T-helper 1 cell (primary cell): Measurements from ENCODE around the gene WDR27.
"Not testable (repeated sequence)": the region's sequence is repeated elsewhere in the genome, so short reads cannot be mapped to it uniquely, and the experiment has no call there.

ENCODE experiments used
- DNase-seq, 5 donors: peaks; one replicate each; pipeline ENCODE4 v3.0.0-alpha.2; 2012 to 2020

WDR27 gene

DNA sequence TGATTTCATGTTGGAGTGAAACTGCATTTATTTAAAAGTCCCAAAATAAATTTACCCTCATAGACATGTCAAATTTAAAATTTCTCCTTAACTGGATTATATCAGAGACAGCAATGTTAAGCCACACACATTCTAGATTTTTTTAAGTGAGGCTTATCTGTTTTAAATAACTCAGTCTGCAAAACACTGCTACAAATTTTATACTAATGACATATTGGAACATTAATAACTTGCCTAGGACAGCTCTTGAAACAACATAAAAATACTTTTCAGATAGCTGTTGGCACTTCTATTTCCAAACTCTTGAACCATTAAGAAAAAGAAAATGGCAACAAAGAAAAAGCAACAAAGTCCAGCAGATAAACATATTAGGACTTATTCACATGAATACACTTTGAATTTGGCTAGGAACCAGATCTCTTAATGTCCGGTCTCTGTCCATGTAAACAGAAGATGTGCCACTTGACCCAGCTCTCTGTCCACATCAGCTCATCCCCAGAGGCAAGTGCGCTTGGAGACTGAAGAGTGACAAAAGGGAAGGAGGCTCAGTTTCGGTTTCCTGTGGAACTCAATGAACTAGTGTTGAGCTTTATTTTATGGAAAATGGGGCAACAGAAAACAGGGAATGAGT, 228.9 kb downstream of the WDR27 start:
- no peak for DNase-seq

- no peak for DNase-seq
These were observed 231.0 kb downstream of the WDR27 start for GRCh38 chr6:169470790-169471189.

DNA sequence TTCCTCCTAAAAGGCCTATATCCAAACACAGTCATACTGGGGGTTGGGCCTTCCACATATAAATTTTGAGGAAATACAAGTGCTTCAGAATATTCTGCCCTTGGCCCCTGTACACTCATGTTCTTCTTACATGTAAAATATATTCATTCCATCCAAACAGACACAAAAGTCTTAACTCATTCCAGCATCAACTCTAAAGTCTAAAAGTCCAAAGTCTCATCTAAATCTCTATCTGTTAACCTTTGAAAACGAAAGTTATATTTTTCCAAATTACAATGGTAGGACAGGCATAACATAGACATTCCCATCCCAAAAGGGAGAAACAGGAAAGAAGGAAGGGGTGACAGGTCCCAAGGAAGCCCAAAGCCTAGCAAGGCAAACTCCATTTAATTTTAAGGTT, 232.8 kb downstream of the WDR27 start:
- DNase-seq: no peak

- not testable (repeated sequence) for DNase-seq
These were observed 234.1 kb downstream of the WDR27 start for GRCh38 chr6:169467755-169468154.

- DNase-seq: not testable (repeated sequence)
These were observed 235.6 kb downstream of the WDR27 start for GRCh38 chr6:169466256-169466655.

DNA sequence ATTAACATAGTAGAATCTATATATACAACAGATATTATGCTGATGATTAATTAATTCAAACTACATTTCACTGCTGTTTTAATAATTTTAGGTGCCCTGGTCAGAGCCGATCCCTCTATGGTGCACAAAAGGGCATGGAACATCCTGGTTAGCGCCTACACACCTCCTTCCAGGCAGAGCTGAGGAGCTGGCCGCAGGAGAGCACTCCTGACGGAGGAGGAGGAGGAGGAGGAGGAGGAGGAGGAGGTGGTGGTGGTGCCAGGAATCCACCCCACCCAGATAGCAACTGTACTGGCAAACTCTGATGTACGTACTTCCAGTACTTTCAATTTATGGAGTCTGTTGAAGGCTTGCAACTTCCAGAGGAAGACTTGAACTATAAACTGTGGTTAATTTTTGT, 244.1 kb downstream of the WDR27 start:
- DNase-seq: no peak

DNA sequence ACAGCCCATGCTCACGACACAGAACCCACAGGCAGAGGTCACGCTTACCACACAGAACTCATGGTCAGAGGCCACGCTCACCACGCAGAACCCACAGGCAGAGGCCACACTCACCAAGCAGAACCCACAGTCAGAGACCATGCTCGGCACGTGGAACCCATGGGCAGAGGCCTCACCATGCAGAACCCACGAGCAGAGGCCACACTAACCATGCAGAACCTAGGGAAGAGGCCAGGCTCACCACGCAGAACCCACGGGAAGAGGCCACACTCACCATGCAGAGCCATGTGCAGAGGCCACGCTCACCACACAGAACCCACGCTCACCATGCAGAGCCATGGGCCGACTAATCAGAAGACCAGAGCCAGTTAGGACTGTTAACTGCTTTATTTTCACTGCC, 245.0 kb downstream of the WDR27 start:
- DNase-seq: no peak

DNA sequence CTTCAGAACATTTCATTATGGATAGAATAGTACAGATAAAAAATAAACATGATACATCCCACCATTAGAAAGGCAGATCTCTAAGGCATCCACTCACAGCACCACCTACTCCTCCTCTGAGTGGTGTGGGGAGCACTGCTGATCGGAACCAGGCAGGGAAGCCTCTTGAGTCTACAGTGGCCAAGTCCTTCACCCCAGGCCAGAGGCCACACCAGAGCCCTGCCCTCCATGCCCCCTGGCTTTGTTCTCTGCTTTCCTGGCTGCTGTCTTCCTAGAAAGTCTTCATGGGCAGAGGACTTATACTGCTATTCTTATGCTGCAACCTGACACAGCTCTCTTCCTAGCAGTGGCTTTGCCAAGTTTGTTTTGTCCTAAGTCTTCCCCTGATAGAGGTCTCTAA, 246.4 kb downstream of the WDR27 start:
- DNase-seq: no peak

GRCh38 chr6:169454872-169455204, 247.0 kb downstream of the WDR27 start:
- no peak for DNase-seq

DNA sequence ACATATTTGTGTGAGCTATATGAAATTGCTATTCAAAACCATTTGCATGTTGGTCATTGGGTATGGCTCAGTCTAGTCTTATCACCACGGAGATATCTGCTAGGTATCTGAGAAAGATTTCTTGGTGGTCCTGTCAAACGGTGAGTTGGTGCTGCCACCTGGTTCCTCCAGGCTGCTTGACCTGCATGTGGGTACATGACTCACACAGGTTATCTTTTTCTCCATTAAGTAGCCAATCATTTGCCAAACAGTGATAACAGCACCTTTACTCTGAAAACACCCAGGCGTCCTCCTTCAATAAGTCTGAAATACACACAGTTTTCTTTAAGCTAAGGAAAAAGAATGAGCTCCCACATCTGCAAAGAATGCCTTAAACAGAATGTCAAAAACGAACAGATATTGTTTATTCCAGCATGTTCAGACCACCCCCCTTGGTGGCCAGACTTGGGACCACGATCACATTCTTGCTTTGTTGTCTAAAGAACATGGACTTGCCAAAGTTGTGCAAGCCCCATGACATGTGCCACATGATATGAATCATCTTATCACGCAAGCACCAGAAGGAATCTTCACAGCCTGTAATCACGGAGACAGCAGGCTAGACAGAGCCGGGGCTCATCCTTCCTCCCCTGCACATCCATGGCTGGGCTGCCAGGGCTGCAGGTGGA, 247.5 kb downstream of the WDR27 start:
- DNase-seq: no peak

GRCh38 chr6:169452869-169453620, 248.8 kb downstream of the WDR27 start:
- DNase-seq: no peak

DNA sequence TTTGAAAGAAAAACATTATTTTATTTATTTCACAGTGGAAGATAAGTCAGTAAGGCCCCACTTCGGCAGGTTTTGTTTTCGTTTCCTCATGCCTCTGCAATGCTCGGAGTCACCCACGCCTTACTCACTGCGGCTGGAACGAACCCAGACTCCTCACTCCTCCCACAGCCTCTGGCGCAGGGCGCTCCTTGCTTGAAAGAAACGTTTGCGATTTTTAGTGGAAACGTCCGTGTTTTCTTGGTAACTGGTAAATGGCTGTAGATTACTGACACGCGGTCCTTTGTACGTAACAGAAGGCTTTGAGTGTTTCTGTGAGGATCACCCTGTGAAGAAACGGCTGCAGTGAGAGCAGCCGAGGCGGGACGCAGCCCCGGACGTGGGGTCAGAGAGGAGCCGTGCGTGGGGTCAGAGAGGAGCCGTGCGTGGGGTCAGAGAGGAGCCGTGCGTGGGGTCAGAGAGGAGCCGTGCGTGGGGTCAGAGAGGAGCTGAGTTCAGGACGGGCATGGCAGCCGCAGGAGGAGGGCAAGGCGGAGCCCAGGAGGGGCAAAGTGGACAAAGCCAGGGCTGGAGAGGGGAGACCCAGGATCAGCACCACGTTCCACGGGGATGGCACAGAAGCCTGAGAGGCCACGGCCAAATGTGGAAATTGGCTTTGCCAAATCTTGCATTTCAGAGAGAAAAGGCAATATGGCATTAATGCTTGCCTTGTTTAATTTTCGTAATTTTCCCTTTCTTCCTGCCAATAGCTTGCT, 249.5 kb downstream of the WDR27 start:
- DNase-seq: no peak

DNA sequence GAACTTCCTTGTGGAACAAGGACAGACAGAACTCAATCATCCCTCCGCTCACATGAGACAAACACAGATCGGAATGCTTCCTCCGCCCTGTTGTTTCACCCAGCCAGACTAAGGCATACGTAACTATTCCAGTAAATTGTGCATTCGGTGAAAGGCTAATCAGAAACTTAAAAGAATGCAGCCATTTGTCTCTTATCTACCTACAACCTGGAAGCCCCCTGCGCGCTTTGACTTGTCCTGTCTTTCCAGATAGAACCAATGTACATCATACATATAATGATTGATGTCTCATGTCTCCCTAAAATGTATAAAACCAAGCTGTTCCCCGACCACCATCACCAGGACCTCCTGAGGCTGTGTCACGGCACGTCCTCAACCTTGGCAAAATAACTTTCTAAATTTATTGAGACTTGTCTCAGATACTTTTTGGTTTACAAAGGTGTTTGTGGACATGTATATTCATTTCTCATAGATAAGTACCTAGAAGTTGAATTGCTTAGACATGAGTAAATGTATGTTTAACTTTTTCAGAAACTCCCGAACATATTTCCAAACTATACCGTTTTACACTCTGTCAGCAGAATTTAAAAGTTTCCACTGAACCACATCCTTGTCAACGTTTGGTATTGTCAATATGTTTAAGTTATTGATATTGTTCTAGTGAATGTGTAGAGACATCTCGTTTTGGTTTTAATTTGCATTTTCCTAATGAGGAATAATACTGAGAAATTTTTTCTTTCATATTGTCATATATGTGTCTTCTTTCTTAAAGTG, 250.6 kb downstream of the WDR27 start:
- DNase-seq: no peak

- DNase-seq: no peak
These were observed 251.7 kb downstream of the WDR27 start for GRCh38 chr6:169450097-169450496.

DNA sequence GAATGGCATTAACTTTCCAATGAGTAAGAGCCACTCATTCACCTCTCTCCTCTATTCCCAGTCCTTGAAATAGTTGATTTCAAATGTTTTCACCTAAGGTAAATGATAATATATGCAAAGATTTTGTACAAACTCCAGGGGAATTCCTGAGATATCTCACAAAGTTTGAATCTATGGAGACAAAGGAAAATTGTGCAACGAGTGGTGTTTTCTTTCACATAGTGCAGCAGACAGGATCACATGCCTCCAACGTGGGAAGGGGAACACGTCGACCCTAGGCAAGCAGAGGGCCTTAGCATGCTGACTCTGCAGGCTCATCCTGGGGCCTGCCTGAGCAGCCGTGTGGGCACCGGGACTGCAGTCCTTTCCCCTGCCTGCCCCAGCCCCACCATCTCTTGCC, 252.6 kb downstream of the WDR27 start:
- DNase-seq: no peak

GRCh38 chr6:169445661-169446581, 255.9 kb downstream of the WDR27 start:
- no peak for DNase-seq

DNA sequence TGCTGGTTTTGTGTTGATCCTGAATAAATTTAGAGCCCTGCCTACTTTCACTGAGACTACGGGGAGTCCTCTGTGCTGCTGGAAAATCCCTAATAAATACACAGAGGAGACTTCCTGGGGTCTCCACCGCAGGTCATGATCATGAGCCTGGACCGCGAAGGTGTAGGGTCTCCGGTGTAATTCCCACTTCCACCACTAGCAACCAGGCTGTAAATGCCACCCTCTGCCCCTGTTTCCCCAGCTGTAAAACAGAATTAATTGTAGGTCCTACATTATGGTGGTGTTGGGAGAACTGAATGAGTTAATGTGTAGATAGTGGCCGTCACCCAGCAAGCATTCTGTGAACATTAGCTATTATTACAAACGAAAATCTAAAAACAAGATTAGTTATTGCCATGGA, 256.6 kb downstream of the WDR27 start:
- DNase-seq: no peak

GRCh38 chr6:169441292-169441691, 260.5 kb downstream of the WDR27 start:
- DNase-seq: no peak

GRCh38 chr6:169439710-169440109, 262.1 kb downstream of the WDR27 start:
- DNase-seq: no peak

DNA sequence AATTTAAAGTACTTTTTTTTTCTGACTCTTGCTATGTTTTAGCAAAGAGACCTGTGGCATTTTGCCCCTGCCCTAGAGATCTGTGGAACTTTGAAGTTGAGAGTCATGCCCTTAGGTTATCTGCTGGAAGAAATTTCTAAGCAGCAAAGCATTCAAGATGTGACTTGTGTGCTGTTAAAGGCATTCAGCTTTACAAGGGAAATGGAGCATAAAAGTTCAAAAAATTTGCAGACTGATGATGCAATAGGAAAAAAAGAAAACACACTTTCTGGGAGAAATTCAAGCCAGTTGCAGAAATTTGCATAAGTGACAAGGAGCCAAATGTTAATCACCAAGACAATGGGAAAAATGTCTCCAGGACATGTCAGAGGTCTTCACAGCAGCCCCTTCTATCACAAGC, 267.3 kb downstream of the WDR27 start:
- not testable (repeated sequence) for DNase-seq

- no peak for DNase-seq
These were observed 272.8 kb downstream of the WDR27 start for GRCh38 chr6:169429001-169429400.

- DNase-seq: no peak
These were observed 273.3 kb downstream of the WDR27 start for GRCh38 chr6:169428532-169428931.
